ENCODE data around the gene TMEM203.

Gene TMEM203

DNA sequence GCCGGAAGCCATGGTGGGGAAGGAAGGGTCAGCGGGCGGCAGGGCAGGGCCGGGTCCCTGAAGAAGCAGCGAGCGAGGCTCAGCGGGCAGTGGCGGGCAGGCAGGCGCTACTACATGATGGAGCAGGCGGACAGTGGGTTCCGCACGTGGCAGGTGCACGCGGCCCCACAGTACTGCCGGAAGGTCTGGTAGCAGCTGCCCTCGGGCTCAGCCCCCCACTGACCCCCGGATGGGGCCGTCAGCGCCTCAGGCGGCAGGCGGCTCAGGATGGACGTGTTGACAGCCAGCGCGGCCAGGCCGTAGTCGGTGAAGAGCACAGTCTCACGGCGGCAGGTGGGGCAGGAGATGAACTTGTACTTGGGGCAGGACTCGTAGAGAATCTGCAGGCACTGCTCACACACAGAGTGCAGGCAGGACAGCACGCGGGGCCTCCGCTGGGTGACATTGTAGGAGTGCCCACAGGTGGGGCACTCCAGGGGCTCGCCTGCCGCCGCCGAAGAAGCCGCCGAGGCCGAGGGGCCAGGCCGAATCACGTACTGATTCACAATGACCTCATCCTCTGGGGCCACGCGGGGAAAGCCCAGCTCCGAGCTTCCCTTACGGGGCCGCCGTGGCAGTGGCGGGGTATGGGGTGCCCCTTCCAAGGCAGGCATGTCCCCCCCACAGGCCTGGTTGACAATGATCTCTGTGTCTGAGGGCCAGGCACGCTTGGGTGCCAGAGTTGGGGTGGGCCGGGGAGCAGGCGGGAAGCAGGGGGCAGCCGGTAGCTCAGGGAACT lies 15.1 kb upstream of the TMEM203 start:
- H3K27ac Mint-ChIP-seq: peak overlapping the region; percentile 62
- DNase-seq (no peak), ATAC-seq (replicated peaks) (no peak)
- peaks cover 12 to 25% of the 10 kb centered on the region in 2 donors for H3K4me1 Mint-ChIP-seq
- H3K36me3 Mint-ChIP-seq: peaks cover 5 to 6% of the 10 kb centered on the region in 2 donors
- no peaks in the 10 kb centered on the region for H3K9me3 Mint-ChIP-seq
- H3K27me3 Mint-ChIP-seq: no peaks in the 10 kb centered on the region
- H3K4me3 Mint-ChIP-seq: peak overlapping the region; percentile 48 to 73

GRCh38 chr9:137219757-137220316 lies 14.4 kb upstream of the TMEM203 start:
- H3K27me3 Mint-ChIP-seq: no peaks in the 10 kb centered on the region
- peak overlapping the region; percentile 5 to 37 for H3K4me3 Mint-ChIP-seq
- peaks cover 8 to 11% of the 10 kb centered on the region in 2 donors for H3K36me3 Mint-ChIP-seq
- no peak for DNase-seq
- H3K27ac Mint-ChIP-seq: peak overlapping the region; percentile 57
- H3K4me1 Mint-ChIP-seq: peaks cover 9 to 19% of the 10 kb centered on the region in 2 donors
- H3K9me3 Mint-ChIP-seq: no peaks in the 10 kb centered on the region
- ATAC-seq (replicated peaks): no peak

- Mint-ChIP-seq H3K36me3 (peaks cover 10 to 15% of the 10 kb centered on the region in 2 donors), H3K9me3 (no peaks in the 10 kb centered on the region), H3K27ac (no peak overlapping the region), H3K4me1 (peaks cover 9 to 12% of the 10 kb centered on the region in 2 donors), H3K4me3 (peak overlapping the region in 1 of 2 donors; percentile 30), H3K27me3 (no peaks in the 10 kb centered on the region)
- DNase-seq (no peak), ATAC-seq (replicated peaks) (no peak)
Observed at GRCh38 chr9:137218754-137219271, 13.4 kb upstream of the TMEM203 start.

GRCh38 chr9:137218212-137218753 lies 12.8 kb upstream of the TMEM203 start:
- H3K9me3 Mint-ChIP-seq: no peaks in the 10 kb centered on the region
- DNase-seq: no peak
- no peak overlapping the region for H3K27ac Mint-ChIP-seq
- peaks cover 10 to 15% of the 10 kb centered on the region in 2 donors for H3K36me3 Mint-ChIP-seq
- peak overlapping the region in 1 of 2 donors; percentile 30 for H3K4me3 Mint-ChIP-seq
- H3K4me1 Mint-ChIP-seq: peaks cover 9 to 11% of the 10 kb centered on the region in 2 donors
- no peak for ATAC-seq (replicated peaks)
- H3K27me3 Mint-ChIP-seq: no peaks in the 10 kb centered on the region

DNA sequence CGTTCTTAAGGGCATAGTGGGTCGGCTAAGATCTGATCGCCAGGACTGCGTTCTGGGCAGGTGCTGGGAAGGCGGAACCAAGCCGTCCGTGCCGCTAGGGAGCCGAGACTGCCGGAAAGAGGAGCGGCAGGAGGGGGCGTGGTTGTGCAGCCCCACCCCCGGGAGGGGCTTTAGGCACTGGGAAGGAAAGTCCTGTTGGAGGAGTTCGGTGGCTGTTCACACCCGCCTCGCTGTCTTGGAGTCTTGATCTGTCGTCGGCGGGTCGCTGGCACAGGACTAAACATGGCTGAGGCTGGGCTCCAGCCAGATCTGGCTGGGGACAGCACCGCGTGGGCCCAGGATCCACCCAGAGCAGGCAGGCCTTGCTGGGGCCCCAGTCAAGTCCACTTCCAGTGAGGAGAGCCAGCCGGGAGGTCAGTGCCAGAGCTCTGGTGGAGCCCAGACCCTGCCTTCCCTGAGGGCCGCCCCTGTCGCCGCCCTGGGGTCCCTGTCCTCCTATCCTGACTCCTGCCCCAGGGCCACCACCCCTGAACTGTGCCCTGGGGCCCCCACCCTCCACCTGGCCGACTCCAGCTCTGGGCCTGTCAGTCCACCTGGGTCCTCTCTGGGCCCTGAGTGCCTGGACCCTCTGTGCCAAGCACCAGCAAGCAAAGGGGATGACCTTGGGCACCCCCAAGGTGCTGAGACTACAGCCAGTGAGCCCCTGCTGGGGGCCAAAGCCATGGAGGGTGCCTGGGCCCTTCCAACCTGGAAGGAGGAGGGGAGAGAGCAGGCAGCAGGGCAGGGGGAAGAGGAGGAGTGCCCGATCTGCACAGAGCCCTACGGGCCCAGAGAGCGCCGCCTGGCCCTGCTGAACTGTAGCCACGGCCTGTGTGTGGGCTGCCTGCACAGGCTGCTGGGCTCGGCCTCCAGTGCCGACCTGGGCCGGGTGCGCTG lies 12.1 kb upstream of the TMEM203 start:
- no peaks in the 10 kb centered on the region for H3K27me3 Mint-ChIP-seq
- H3K4me1 Mint-ChIP-seq: peaks cover 5% of the 10 kb centered on the region in 2 donors
- H3K4me3 Mint-ChIP-seq: no peak overlapping the region
- H3K36me3 Mint-ChIP-seq: peaks cover 10 to 19% of the 10 kb centered on the region in 2 donors
- peak overlapping the region; percentile 34 for H3K27ac Mint-ChIP-seq
- DNase-seq: no peak
- ATAC-seq (replicated peaks): no peak
- no peaks in the 10 kb centered on the region for H3K9me3 Mint-ChIP-seq

GRCh38 chr9:137216188-137216965 lies 10.9 kb upstream of the TMEM203 start:
- H3K9me3 Mint-ChIP-seq: no peaks in the 10 kb centered on the region
- no peaks in the 10 kb centered on the region for H3K27me3 Mint-ChIP-seq
- peaks cover 5% of the 10 kb centered on the region in 2 donors for H3K4me1 Mint-ChIP-seq
- H3K4me3 Mint-ChIP-seq: no peak overlapping the region
- ATAC-seq (replicated peaks) (no peak), DNase-seq (no peak)
- H3K27ac Mint-ChIP-seq: no peak overlapping the region
- H3K36me3 Mint-ChIP-seq: peaks cover 10 to 19% of the 10 kb centered on the region in 2 donors

GRCh38 chr9:137215196-137215986 lies 9.9 kb upstream of the TMEM203 start:
- peaks cover 15 to 28% of the 10 kb centered on the region in 2 donors for H3K36me3 Mint-ChIP-seq
- H3K27ac Mint-ChIP-seq: no peak overlapping the region
- no peaks in the 10 kb centered on the region for H3K27me3 Mint-ChIP-seq
- no peak for DNase-seq
- peaks cover 5 to 6% of the 10 kb centered on the region in 2 donors for H3K4me1 Mint-ChIP-seq
- no peak overlapping the region for H3K4me3 Mint-ChIP-seq
- H3K9me3 Mint-ChIP-seq: no peaks in the 10 kb centered on the region
- ATAC-seq (replicated peaks): no peak

GRCh38 chr9:137214620-137215019 lies 9.2 kb upstream of the TMEM203 start:
- Mint-ChIP-seq H3K4me3 (no peak overlapping the region), H3K9me3 (no peaks in the 10 kb centered on the region), H3K36me3 (peaks cover 17 to 28% of the 10 kb centered on the region in 2 donors), H3K27ac (no peak overlapping the region), H3K4me1 (peaks cover 5 to 6% of the 10 kb centered on the region in 2 donors), H3K27me3 (no peaks in the 10 kb centered on the region)
- DNase-seq: no peak
- ATAC-seq (replicated peaks): no peak

DNA sequence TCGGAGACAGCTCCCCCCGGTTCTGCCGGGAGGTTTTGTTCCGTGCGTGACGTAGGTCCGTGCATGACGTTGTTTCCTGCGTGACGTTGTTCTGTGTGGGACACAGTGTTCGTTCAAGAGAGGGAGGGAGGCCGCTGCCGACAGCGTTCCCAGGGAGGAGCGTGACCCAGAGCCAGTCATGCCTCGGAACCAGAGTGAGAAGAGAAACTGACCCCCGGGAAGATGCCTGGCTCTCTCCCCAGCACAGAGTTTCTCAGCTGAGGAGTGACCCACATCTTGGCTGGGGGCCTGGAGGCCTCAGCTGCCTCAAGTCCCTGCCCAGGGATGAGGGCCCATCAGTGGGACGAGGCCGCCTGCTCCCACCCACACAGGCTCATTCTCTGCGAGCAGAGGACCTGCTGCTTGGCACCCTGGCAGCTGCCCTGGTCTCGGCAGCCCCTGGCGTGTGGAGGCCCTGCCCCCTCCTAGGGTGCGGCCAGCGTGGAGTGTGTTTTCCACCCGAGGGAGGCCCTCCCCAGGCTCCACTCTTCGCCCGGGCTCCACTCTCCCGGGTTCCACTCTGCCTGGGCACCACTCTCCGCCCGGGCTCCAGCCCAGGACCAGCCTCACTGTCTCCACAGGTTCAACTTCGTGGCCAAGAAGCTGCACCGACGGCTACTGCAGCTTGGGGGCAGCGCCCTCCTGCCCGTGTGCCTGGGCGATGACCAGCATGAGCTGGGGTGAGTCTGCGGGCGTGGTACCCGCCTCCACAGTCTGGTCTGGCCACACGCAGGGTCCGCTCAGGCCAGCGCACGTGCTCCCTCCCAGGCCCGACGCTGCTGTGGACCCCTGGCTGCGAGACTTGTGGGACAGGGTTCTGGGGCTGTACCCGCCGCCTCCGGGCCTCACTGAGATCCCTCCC lies 8.0 kb upstream of the TMEM203 start:
- H3K9me3 Mint-ChIP-seq: no peaks in the 10 kb centered on the region
- ATAC-seq (replicated peaks) (no peak), DNase-seq (no peak)
- no peak overlapping the region for H3K27ac Mint-ChIP-seq
- peaks cover 7 to 11% of the 10 kb centered on the region in 2 donors for H3K4me1 Mint-ChIP-seq
- H3K27me3 Mint-ChIP-seq: no peaks in the 10 kb centered on the region
- H3K4me3 Mint-ChIP-seq: no peak overlapping the region
- H3K36me3 Mint-ChIP-seq: peaks cover 22 to 31% of the 10 kb centered on the region in 2 donors

DNA sequence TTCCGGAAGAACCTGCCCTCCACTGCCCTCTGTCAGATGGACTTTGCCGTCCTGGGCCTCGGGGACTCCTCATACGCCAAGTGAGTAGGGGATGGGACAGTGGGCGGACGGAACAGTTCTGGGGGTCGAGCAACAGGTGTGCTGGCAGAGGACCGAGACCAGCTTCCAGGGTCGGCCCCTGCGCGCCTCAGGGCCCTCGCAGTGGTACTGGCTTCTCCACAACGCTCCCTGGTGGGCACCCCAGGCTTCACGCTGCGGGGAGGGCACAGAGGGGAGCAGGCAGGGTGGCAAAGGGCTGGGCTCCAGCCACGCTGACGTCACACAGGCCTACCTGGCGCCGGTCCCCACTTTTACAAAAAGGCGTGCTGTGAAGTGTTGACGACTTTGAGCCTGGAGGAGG lies 7.1 kb upstream of the TMEM203 start:
- DNase-seq (no peak), ATAC-seq (replicated peaks) (no peak)
- Mint-ChIP-seq H3K36me3 (peaks cover 23 to 34% of the 10 kb centered on the region in 2 donors), H3K27me3 (no peaks in the 10 kb centered on the region), H3K9me3 (no peaks in the 10 kb centered on the region), H3K4me1 (peaks cover 8 to 14% of the 10 kb centered on the region in 2 donors), H3K27ac (no peak overlapping the region), H3K4me3 (no peak overlapping the region)

DNA sequence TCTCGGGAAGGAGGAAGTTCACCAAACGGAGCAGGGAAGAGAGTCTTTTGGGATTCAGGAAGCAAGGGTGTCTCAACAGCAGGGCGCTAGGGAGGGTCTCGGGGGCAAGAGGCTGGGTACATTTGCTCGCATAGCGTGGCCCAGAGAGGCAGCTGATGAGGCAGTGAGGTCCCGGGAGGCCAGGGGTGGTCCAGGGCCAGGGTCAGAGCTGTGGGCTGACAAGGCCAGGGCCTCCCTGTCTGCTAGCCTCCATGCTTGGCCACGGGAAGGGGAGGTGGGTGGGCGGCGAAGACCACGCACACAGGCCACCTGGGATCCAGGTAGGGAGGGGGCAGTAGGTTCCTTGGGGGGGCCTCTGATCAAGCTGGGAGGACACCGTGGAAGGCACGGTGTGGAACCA lies 6.1 kb upstream of the TMEM203 start:
- Mint-ChIP-seq H3K36me3 (peaks cover 30 to 44% of the 10 kb centered on the region in 2 donors), H3K9me3 (no peaks in the 10 kb centered on the region), H3K4me3 (no peak overlapping the region), H3K27ac (peak overlapping the region; percentile 85), H3K4me1 (peaks cover 17 to 18% of the 10 kb centered on the region in 2 donors), H3K27me3 (no peaks in the 10 kb centered on the region)
- DNase-seq (no peak), ATAC-seq (replicated peaks) (no peak)

DNA sequence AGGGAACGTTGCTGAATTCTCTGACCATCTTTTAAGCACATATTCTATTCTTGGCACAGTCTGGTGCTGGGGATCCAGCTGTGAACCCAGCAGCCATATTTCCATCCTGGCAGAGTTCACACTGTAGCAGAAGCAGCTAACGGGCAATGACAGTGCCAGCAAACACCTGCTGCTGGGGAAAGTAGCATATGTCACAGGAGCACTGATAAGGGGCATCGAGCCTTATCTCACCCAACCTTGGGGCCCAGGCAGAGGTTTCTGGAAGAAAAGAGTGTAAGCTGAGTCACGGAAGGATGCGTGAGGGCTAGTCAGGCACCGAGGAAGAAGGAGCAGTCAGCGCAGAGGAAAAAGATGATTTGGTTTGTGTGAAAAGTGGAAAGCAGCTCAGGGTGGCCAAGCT lies 1.2 kb upstream of the TMEM203 start:
- peaks cover 25 to 42% of the 10 kb centered on the region in 2 donors for H3K36me3 Mint-ChIP-seq
- H3K4me3 Mint-ChIP-seq: peak overlapping the region; percentile 93 to 95
- peaks cover 33 to 54% of the 10 kb centered on the region in 2 donors for H3K4me1 Mint-ChIP-seq
- DNase-seq: no peak
- H3K9me3 Mint-ChIP-seq: no peaks in the 10 kb centered on the region
- H3K27me3 Mint-ChIP-seq: no peaks in the 10 kb centered on the region
- ATAC-seq (replicated peaks): no peak
- peak overlapping the region; percentile 97 for H3K27ac Mint-ChIP-seq

Measured in stimulated activated naive B cell treated with anti-CD40 and anti-IgM and Interleukin-4, amounts not matched to agents 10 μg/mL and 1 μg/mL and 100 μg/mL, for 72 hours (primary cell).